Measurements from ENCODE around the gene EIF3C. TPM values are rescaled to one million over a fixed set of nuclear protein-coding genes. Genes with fewer than 3 reads are reported as not detected.
"Not testable (repeated sequence)": the region's sequence is repeated elsewhere in the genome, so short reads cannot be mapped to it uniquely, and the experiment has no call there.

Gene EIF3C
- total and polyA plus RNA-seq, 10 of the 15 experiments (the other 5 are each of a cell fraction or from before 2014, with no cell fraction given): 70.4 to 555 (median 269) TPM

DNA sequence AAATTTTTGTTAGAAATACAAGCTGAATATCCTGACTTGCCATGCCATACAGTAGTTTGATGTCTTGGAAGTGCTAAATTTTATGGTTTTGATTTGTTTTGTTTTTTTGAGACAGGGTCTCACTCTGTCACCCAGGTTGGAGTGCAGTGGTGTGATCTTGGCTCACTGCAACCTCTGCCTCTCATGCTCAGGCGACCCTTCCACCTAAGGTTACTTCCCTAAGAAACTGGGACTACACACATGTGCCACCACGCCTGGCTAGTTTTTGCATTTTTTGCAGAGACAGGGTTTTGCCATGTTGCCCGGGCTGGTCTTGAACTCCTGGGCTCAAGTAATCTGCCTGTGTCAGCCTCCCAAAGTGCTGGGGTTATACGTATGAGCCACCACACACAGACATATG, 19.5 kb upstream of the EIF3C start:
- H3K27ac ChIP-seq (ENCODE audit: control insufficient read depth, insufficient read depth); H3K9me3 ChIP-seq (replicated peaks; ENCODE audit: control insufficient read depth, insufficient read depth, low read length); H2AFZ ChIP-seq (ENCODE audit: control insufficient read depth, low read depth, low read length); BruUV-seq (replicated peaks); DNase-seq (ENCODE audit: low read depth, low spot score); FAIRE-seq; ATAC-seq; SMC1A ChIA-PET (ENCODE audit: uncharacterized antibody, unreplicated experiment); H3K36me3 ChIP-seq (ENCODE audit: control insufficient read depth in 2 of 2, insufficient read depth in 2 of 2, low read length in 1 of 2); H3K4me1 ChIP-seq (ENCODE audit: control insufficient read depth, insufficient read depth, low read length); H3K9ac ChIP-seq (ENCODE audit: control insufficient read depth, insufficient read depth, low read length); POLR2A ChIA-PET; H3K4me2 ChIP-seq (ENCODE audit: control insufficient read depth, insufficient read depth); in situ Hi-C loops (cut with MboI); intact Hi-C loops (cut with micrococcal nuclease; ENCODE audit: unreplicated experiment); CTCF ChIA-PET; RAD21 ChIA-PET (ENCODE audit: unreplicated experiment); H3K27me3 ChIP-seq (replicated peaks in 1 of 2; ENCODE audit: control insufficient read depth in 2 of 2, insufficient read depth in 2 of 2, low read length in 1 of 2); H3K4me3 ChIP-seq; H3K79me2 ChIP-seq (ENCODE audit: control insufficient read depth, insufficient read depth, low read length); H4K20me1 ChIP-seq (ENCODE audit: control insufficient read depth, insufficient read depth): not testable (repeated sequence)
- WGBS (ENCODE audit: insufficient coverage, insufficient replicate concordance, low lambda C conversion rate, missing lambda C conversion rate): 40% methylated on average over 3 of the region's 4 CpGs

DNA sequence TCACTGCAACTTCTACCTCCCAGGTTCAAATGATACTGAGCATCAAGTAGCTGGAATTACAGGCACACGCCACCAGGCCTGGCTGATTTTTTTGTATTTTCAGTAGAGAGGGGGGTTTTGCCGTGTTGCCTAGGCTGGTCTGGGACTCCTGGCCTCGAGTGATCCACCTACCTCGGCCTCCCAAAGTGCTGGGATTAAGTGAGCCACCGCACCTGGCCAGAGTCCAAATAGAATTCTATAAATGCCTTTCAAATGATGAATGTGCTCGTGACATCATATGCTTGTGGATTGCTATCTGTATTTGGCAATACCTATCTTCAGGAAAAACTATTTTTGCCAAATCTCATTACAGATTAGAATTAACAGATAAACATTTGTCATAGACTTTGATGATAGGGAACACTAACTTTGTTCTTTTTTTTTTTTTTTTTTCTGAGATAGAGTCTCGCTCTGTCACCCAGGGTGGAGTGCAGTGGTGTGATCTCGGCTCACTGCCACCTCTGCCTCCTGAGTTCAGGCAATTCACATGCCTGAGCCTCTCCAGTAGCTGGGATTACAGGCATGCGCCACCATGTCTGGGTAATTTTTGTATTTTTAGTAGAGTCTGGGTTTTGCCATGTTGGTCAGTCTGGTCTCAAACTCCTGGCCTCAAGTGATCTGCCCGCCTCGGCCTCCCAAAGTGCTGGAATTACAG, 17.9 kb upstream of the EIF3C start:
- H3K27ac ChIP-seq (ENCODE audit: control insufficient read depth, insufficient read depth); DNase-seq (ENCODE audit: low read depth, low spot score); ATAC-seq; CTCF ChIA-PET; H3K9ac ChIP-seq (ENCODE audit: control insufficient read depth, insufficient read depth, low read length); FAIRE-seq; RAD21 ChIA-PET (ENCODE audit: unreplicated experiment); in situ Hi-C loops (cut with MboI); H4K20me1 ChIP-seq (ENCODE audit: control insufficient read depth, insufficient read depth); H3K36me3 ChIP-seq (ENCODE audit: control insufficient read depth in 2 of 2, insufficient read depth in 2 of 2, low read length in 1 of 2); POLR2A ChIA-PET; BruUV-seq (replicated peaks); H3K4me1 ChIP-seq (ENCODE audit: control insufficient read depth, insufficient read depth, low read length); H2AFZ ChIP-seq (ENCODE audit: control insufficient read depth, low read depth, low read length); H3K27me3 ChIP-seq (replicated peaks in 1 of 2; ENCODE audit: control insufficient read depth in 2 of 2, insufficient read depth in 2 of 2, low read length in 1 of 2); H3K4me3 ChIP-seq; SMC1A ChIA-PET (ENCODE audit: uncharacterized antibody, unreplicated experiment); H3K9me3 ChIP-seq (replicated peaks; ENCODE audit: control insufficient read depth, insufficient read depth, low read length); intact Hi-C loops (cut with micrococcal nuclease; ENCODE audit: unreplicated experiment); H3K4me2 ChIP-seq (ENCODE audit: control insufficient read depth, insufficient read depth); H3K79me2 ChIP-seq (ENCODE audit: control insufficient read depth, insufficient read depth, low read length): not testable (repeated sequence)
- WGBS (ENCODE audit: insufficient coverage, insufficient replicate concordance, low lambda C conversion rate, missing lambda C conversion rate): no CpG with 5 or more reads among the region's 11 CpGs

DNA sequence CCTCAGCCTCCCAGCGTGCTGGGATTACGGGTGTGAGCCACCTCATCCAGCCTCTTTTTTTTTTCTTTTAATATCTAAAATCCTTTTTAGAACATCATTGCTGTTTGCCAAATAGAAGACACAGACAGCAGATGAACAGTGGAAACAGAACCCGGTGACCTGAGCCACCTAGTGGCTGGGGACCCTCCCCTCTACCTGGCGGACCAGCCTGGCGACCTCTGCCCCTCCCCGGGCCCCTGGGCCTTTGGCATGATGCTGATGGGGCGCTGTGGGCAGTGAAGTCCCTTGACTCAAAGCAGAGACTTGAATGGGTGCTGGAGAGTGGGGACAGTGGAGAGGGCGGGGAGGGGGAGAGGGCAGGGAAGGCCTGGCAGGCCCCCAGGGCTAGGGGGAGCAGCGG, 11.5 kb upstream of the EIF3C start:
- H2AFZ ChIP-seq (ENCODE audit: control insufficient read depth, low read depth, low read length); CTCF ChIA-PET; ATAC-seq; in situ Hi-C loops (cut with MboI); RAD21 ChIA-PET (ENCODE audit: unreplicated experiment); SMC1A ChIA-PET (ENCODE audit: uncharacterized antibody, unreplicated experiment); intact Hi-C loops (cut with micrococcal nuclease; ENCODE audit: unreplicated experiment); H3K36me3 ChIP-seq (ENCODE audit: control insufficient read depth in 2 of 2, insufficient read depth in 2 of 2, low read length in 1 of 2); H3K4me1 ChIP-seq (ENCODE audit: control insufficient read depth, insufficient read depth, low read length); BruUV-seq (replicated peaks); FAIRE-seq; H3K9ac ChIP-seq (ENCODE audit: control insufficient read depth, insufficient read depth, low read length); H3K9me3 ChIP-seq (replicated peaks; ENCODE audit: control insufficient read depth, insufficient read depth, low read length); H3K4me2 ChIP-seq (ENCODE audit: control insufficient read depth, insufficient read depth); H3K27me3 ChIP-seq (replicated peaks in 1 of 2; ENCODE audit: control insufficient read depth in 2 of 2, insufficient read depth in 2 of 2, low read length in 1 of 2); H3K79me2 ChIP-seq (ENCODE audit: control insufficient read depth, insufficient read depth, low read length); H4K20me1 ChIP-seq (ENCODE audit: control insufficient read depth, insufficient read depth); DNase-seq (ENCODE audit: low read depth, low spot score); H3K4me3 ChIP-seq; POLR2A ChIA-PET; H3K27ac ChIP-seq (ENCODE audit: control insufficient read depth, insufficient read depth): not testable (repeated sequence)
- WGBS (ENCODE audit: insufficient coverage, insufficient replicate concordance, low lambda C conversion rate, missing lambda C conversion rate): no CpG with 5 or more reads among the region's 9 CpGs

- H3K9ac ChIP-seq (ENCODE audit: control insufficient read depth, insufficient read depth, low read length); H3K27ac ChIP-seq (ENCODE audit: control insufficient read depth, insufficient read depth); H3K79me2 ChIP-seq (ENCODE audit: control insufficient read depth, insufficient read depth, low read length); DNase-seq (ENCODE audit: low read depth, low spot score); POLR2A ChIA-PET; H3K4me2 ChIP-seq (ENCODE audit: control insufficient read depth, insufficient read depth); CTCF ChIA-PET; ATAC-seq; H3K4me3 ChIP-seq; in situ Hi-C loops (cut with MboI); H3K36me3 ChIP-seq (ENCODE audit: control insufficient read depth in 2 of 2, insufficient read depth in 2 of 2, low read length in 1 of 2); H3K27me3 ChIP-seq (replicated peaks in 1 of 2; ENCODE audit: control insufficient read depth in 2 of 2, insufficient read depth in 2 of 2, low read length in 1 of 2); H3K9me3 ChIP-seq (replicated peaks; ENCODE audit: control insufficient read depth, insufficient read depth, low read length); H4K20me1 ChIP-seq (ENCODE audit: control insufficient read depth, insufficient read depth); SMC1A ChIA-PET (ENCODE audit: uncharacterized antibody, unreplicated experiment); H3K4me1 ChIP-seq (ENCODE audit: control insufficient read depth, insufficient read depth, low read length); intact Hi-C loops (cut with micrococcal nuclease; ENCODE audit: unreplicated experiment); FAIRE-seq; H2AFZ ChIP-seq (ENCODE audit: control insufficient read depth, low read depth, low read length); RAD21 ChIA-PET (ENCODE audit: unreplicated experiment); BruUV-seq (replicated peaks): not testable (repeated sequence)
- 0% methylated on average over 2 of the region's 19 CpGs for WGBS (ENCODE audit: insufficient coverage, insufficient replicate concordance, low lambda C conversion rate, missing lambda C conversion rate)
Measured at GRCh38 chr16:28700349-28700748, 10.9 kb upstream of the EIF3C start.

Data from GM12878 (cell line).